Sigmoid colon (tissue), 7 donors: Measurements from ENCODE around the gene SYTL4. TPM values are rescaled to one million over a fixed set of nuclear protein-coding genes. Genes with fewer than 3 reads are reported as not detected.

Source experiments
- DNase-seq: peaks from one replicate; pipeline ENCODE4 v3.0.0-alpha.2; 2019
- H3K27ac ChIP-seq, 4 donors: fragments of 200-600 bp; sonication (generic); one replicate each; pipeline ENCODE4 v1.5.1; 2016 to 2019; ENCODE audit warnings: mild to moderate bottlenecking in 1 of 4
- H3K27me3 ChIP-seq, 3 donors: fragments of 200-600 bp; sonication (generic); one replicate each; pipeline ENCODE4 v1.5.1; 2019; ENCODE audit warnings: mild to moderate bottlenecking in 1 of 3
- H3K36me3 ChIP-seq, 4 donors: fragments of 200-600 bp; sonication (generic); one replicate each; pipeline ENCODE4 v1.5.1; 2016 to 2019
- H3K4me1 ChIP-seq, 4 donors: fragments of 200-600 bp; sonication (generic); one replicate each; pipeline ENCODE4 v1.5.1; 2017 to 2019
- H3K4me3 ChIP-seq, 4 donors: fragments of 200-600 bp; sonication (generic); one replicate each; pipeline ENCODE4 v1.5.1; 2017 to 2019; ENCODE audit warnings: mild to moderate bottlenecking in 2 of 4, moderate library complexity in 1 of 4
- H3K9me3 ChIP-seq, 4 donors: fragments of 200-600 bp in 3 of 4; sonication (generic) in 3 of 4; one replicate each; pipeline versions ENCODE4 v1.5.1 to v1.6.1; 2013 to 2019
- CTCF ChIP-seq, 4 experiments: fragments of 450-650 bp in 3 of 4; fragments of 200-600 bp in 1 of 4; IDR thresholded peaks; one replicate each; pipeline ENCODE4 v1.5.1; 2016 to 2019; ENCODE audit warnings: antibody characterized with exemption in 4 of 4, mild to moderate bottlenecking in 3 of 4, moderate library complexity in 2 of 4
- EP300 ChIP-seq, 4 donors: sonication (generic); formaldehyde crosslinking; IDR thresholded peaks; one replicate each; pipeline ENCODE4 v1.6.1; 2017; ENCODE audit warnings: antibody characterized with exemption in 4 of 4
- POLR2A ChIP-seq, 2 donors: fragments of 450-650 bp; IDR thresholded peaks; one replicate each; pipeline ENCODE4 v1.6.1; 2016; ENCODE audit warnings: antibody characterized with exemption in 2 of 2, mild to moderate bottlenecking in 2 of 2, moderate library complexity in 2 of 2
- POLR2AphosphoS5 ChIP-seq, 4 donors: sonication (generic); formaldehyde crosslinking; IDR thresholded peaks; one replicate each; pipeline ENCODE4 v1.6.1; 2017; ENCODE audit warnings: antibody characterized with exemption in 4 of 4
- WGBS, 2 donors: extraction: QIAGEN DNeasy Blood & Tissue Kit; methylation state at CpG; one replicate each; pipeline ENCODE4 v1.1.7; 2013; 5-methylcytosine and 5-hydroxymethylcytosine counted together
- intact Hi-C: fragments of 100-400 bp; cut with DNase I; formaldehyde crosslinking; loops from one replicate; pipeline ENCODE4 v1.15.1; 2023
- polyA plus RNA-seq, 3 donors: library from polyadenylated mRNA; stranded (reverse); fragments of 200-250 nt; gene quantifications; one replicate each; pipeline ENCODE4 v1.2.3, GENCODE V29; 2013
- total RNA-seq, 4 donors: library from RNA; depleted of rRNA; stranded (reverse); fragments of >200 nt; gene quantifications; one replicate each; pipeline ENCODE4 v1.1.0, GENCODE V29; 2016
- donor health status: healthy with polysubstance abuse.
- donor health status: Bipolar disorder and iron deficiency.
- donor health status: healthy.

SYTL4 gene
- total and polyA plus RNA-seq, 7 donors, result 10.5 to 188 (median 32.8) TPM

- no peaks in the 10 kb centered on the region for H3K9me3 ChIP-seq
- H3K36me3 ChIP-seq, result no peaks in the 10 kb centered on the region
- H3K4me3 ChIP-seq, result no peak overlapping the region
- 5 to 45% methylated on average over 12 of the region's 12 CpGs for WGBS, 2 donors
- H3K4me1 ChIP-seq, result no peaks in the 10 kb centered on the region
- peak overlapping the region; percentile 61 to 74 (median 68) for H3K27ac ChIP-seq
- TF ChIP-seq CTCF (IDR thresholded peaks at IDR 0.05), result no peak
- peak in 2 of 4 donors; percentile 26 to 28 for TF ChIP-seq POLR2AphosphoS5 (IDR thresholded peaks at IDR 0.05)
- TF ChIP-seq EP300 (IDR thresholded peaks at IDR 0.05), result no peak
- TF ChIP-seq POLR2A (IDR thresholded peaks at IDR 0.05), result no peak
- peak; percentile 92 for DNase-seq
- H3K27me3 ChIP-seq, result no peaks in the 10 kb centered on the region
- intact Hi-C loops, result no loop called here
Measured at GRCh38 chrX:100649550-100650356, 82.2 kb downstream of the SYTL4 start.

- DNase-seq, result no peak
- Histone ChIP-seq H3K27ac (peak overlapping the region; percentile 61 to 74 (median 68)), H3K27me3 (no peaks in the 10 kb centered on the region), H3K4me3 (no peak overlapping the region), H3K9me3 (no peaks in the 10 kb centered on the region), H3K4me1 (peaks cover 0 to 6% (median 2%) of the 10 kb centered on the region in 4 donors), H3K36me3 (no peaks in the 10 kb centered on the region)
- no peak for TF ChIP-seq POLR2AphosphoS5 (IDR thresholded peaks at IDR 0.05)
- no peak for TF ChIP-seq CTCF (IDR thresholded peaks at IDR 0.05)
- TF ChIP-seq POLR2A (IDR thresholded peaks at IDR 0.05), result no peak
- no peak for TF ChIP-seq EP300 (IDR thresholded peaks at IDR 0.05)
- 44 to 61% methylated on average over 8 of the region's 8 CpGs for WGBS, 2 donors
- intact Hi-C loops, result no loop called here
Measured at GRCh38 chrX:100648458-100649417, 83.2 kb downstream of the SYTL4 start.

GRCh38 chrX:100647739-100648138, 84.2 kb downstream of the SYTL4 start:
- Histone ChIP-seq H3K36me3 (no peaks in the 10 kb centered on the region), H3K4me3 (no peak overlapping the region), H3K9me3 (no peaks in the 10 kb centered on the region), H3K27ac (peak overlapping the region; percentile 44 to 74 (median 66)), H3K27me3 (no peaks in the 10 kb centered on the region), H3K4me1 (peaks cover 0 to 11% (median 5%) of the 10 kb centered on the region in 4 donors)
- DNase-seq, result no peak
- 67 to 83% methylated on average over 2 of the region's 2 CpGs for WGBS, 2 donors
- TF ChIP-seq EP300 (IDR thresholded peaks at IDR 0.05) (no peak), CTCF (IDR thresholded peaks at IDR 0.05) (no peak), POLR2AphosphoS5 (IDR thresholded peaks at IDR 0.05) (no peak), POLR2A (IDR thresholded peaks at IDR 0.05) (no peak)
- intact Hi-C loops, result no loop called here

GRCh38 chrX:100647095-100647494, 84.8 kb downstream of the SYTL4 start:
- WGBS, 2 donors, result 38 to 56% methylated on average over 1 of the region's 1 CpG
- H3K27ac ChIP-seq, result peak overlapping the region; percentile 44 to 74 (median 66)
- no peaks in the 10 kb centered on the region for H3K9me3 ChIP-seq
- H3K27me3 ChIP-seq, result no peaks in the 10 kb centered on the region
- no peak overlapping the region for H3K4me3 ChIP-seq
- intact Hi-C loops, result no loop called here
- no peak for TF ChIP-seq CTCF (IDR thresholded peaks at IDR 0.05)
- TF ChIP-seq EP300 (IDR thresholded peaks at IDR 0.05), result no peak
- TF ChIP-seq POLR2A (IDR thresholded peaks at IDR 0.05), result no peak
- TF ChIP-seq POLR2AphosphoS5 (IDR thresholded peaks at IDR 0.05), result no peak
- H3K4me1 ChIP-seq, result peaks cover 0 to 11% (median 5%) of the 10 kb centered on the region in 4 donors
- no peak for DNase-seq
- no peaks in the 10 kb centered on the region for H3K36me3 ChIP-seq
